ENCODE data around the gene ZNF217.
"Not testable (repeated sequence)": the region's sequence is repeated elsewhere in the genome, so short reads cannot be mapped to it uniquely, and the experiment has no call there.

Gene ZNF217

DNA sequence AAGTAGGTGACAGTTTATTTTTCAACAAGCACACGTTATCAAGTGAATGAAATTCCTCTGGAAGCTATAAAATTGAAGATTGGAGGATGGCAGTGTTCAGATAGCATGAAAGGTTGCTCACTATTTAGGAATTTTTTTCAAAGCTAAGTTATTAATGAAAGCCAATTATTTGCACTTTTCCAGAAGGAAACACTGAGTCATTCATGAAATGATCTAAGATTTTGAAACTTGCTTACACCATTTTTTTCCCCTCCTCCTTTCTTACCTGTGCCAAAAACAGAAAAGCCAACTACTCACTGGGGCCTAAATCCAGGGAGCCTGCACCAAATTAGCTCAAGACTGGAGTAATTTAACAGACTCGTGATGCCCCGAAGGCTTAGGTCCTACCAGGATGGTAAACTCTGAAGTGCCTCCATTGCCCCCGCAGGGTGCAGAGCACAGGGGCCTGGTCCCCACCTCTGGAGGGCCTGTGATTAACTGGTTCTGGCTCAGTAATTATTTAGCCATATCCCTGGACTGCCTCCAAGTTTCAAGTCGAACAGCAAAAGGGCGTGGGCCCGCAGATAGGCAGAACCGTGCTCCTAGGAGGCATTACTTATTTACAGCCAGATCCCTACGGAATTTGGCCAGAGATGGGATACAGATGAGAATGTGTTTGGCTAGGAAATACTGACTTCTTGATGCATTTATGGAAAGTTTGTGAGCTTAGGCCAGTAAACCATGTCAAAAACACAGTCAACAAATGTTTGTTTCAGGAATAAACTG, 28.0 kb upstream of the ZNF217 start:
- DNase-seq: no peak

DNA sequence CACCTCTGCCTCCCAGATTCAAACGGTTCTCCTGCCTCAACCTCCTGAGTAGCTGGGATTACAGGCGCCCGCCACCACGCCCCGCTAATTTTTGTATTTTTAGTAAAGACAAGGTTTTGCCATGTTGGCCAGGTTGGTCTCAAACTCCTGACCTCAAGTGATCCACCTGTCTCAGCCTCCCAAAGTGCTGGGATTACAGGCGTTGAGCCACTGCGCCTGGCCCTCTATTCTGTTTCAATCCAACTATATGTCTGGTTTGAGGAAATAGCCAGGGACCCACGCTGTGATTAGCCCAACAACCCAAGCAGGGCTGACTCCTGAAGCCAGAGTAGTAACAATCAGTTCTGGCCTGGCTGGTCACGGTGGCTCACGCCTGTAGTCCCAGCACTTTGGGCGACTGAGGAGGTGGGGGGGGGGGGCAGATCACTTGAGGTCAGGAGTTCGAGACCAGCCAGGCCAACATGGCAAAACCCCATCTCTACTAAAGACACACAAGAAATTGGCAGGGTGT, 24.9 kb upstream of the ZNF217 start:
- DNase-seq: not testable (repeated sequence)

DNA sequence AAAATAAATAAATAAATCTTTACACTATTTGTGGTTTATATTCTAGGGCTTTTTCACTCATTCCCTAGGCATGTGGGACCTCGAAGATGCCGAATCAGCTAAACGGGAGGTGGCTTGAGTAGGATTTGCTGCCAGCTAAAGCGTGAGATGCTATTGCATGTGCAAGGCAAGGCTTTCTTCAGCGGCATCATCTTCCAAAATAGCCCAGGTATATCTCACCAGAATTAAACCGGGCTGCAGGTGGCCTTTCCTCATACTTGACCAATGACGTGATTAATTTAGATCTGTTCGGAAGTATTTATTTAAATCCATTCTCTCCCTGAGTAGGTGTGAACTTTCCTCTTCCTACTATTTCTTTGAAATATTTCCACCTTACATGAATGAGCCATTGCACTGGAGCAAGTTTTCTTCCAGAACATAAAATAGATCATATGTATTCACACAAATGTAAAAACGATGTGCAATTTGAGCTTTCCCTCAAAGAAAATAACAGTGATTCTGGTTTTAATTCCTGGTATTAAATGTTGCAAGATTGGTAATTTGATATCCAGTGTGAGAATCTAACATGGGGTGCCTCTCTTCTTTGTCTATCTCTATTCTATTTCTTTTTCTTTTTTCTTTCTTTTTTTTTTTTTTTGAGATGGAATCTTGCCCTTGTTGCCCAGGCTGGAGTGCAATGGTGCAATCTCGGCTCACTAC, 24.3 kb upstream of the ZNF217 start:
- no peak for DNase-seq

DNA sequence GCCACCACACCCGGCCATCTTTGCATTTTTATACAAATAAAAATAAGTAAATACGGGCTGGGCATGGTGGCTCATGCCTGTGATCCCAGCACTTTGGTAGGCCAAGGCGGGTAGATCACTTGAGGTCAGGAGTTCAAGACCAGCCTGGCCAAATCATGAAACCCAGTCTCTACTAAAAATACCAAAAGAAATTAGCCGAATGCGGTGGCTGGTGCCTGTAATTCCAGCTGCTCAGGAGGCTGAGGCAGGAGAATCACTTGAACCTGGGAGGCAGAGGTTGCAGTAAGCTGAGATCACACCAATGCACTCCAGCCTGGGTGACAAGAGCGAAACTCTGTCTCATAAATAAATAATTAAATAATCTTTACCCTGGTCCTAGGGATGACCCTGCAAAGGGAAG, 22.9 kb upstream of the ZNF217 start:
- not testable (repeated sequence) for DNase-seq

DNA sequence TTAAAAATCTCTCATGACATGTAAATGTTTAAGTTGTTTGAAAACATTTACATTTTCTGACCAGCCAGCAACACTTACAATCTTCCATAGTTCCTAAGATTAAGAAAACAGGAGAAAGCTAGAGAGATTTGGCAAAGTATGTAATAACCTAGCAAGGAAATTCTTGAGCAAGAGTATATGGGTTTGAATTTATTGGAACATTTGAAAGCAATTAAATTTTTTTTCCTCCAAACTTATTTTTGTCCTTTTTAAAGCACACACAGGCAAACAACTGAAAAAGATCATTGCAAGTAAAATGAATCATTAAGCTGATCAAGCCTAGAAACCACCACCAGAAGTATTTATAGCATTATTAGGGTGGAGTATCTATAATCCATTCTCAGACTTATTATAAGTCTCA, 20.1 kb upstream of the ZNF217 start:
- no peak for DNase-seq

GRCh38 chr20:53612289-53612688, 18.6 kb upstream of the ZNF217 start:
- DNase-seq: not testable (repeated sequence)

- peak; percentile 84 for DNase-seq
Measured at GRCh38 chr20:53611449-53611894, 17.8 kb upstream of the ZNF217 start.

- peak; percentile 67 for DNase-seq
Measured at GRCh38 chr20:53609491-53610445, 16.1 kb upstream of the ZNF217 start.

GRCh38 chr20:53608456-53609452, 15.1 kb upstream of the ZNF217 start:
- peak; percentile 60 for DNase-seq

DNA sequence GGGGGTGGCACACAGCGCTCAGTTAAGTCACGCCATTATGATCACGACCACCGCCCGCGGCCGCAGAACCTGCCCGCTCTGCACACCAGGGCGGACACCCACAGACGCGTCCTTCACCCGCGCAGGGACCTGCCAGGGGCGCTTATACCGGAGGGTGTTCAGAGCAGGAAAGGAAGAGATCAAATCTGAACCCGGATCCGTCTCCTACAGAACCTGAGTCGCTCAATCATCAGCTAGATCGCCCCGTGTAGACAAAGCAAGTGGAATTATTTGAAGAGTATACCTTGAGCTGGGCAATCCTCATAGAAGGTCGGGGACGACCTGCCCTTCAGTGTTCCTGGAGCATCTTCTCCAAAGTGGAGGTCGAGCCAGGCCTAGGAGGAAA, 14.4 kb upstream of the ZNF217 start:
- DNase-seq: no peak

GRCh38 chr20:53606364-53606985, 12.8 kb upstream of the ZNF217 start:
- DNase-seq: no peak

DNA sequence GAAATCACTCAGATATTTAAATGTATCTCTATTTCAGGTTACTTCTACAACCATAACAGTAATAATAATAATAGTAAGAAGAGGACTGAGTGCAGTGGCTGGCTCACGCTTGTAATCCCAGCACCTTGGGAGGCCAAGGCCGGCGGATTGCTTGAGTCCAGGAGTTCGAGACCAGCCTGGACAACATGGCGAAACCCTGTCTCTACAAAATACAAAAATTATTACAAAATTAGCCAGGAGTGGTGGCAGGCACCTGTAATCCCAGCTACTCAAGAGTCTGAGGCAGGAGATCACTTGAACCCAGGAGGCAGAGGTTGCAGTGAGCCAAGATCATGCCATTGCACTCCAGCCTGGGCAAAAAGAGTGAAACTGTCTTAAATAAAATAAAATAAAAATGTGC, 11.8 kb upstream of the ZNF217 start:
- not testable (repeated sequence) for DNase-seq

- DNase-seq: not testable (repeated sequence)
Measured at GRCh38 chr20:53604846-53605245, 11.2 kb upstream of the ZNF217 start.

DNA sequence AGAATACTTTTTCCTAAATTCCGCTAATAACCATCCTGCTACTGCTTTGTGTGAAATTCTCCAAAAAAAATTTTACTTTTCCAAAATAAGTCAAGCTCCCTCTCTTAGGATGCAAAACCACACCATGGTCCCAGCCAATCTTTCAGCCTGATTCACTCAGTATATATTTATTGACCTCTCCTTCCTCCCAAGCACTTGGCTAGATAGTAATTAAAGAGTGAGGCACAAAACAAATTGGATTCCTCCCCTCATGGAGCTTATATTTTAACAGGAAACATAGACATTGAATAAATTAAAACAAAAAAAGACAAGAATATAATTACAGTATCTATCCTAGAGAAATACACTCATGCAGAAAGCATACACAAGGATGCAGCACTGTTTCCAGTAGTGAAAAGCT, 9.0 kb upstream of the ZNF217 start:
- DNase-seq: no peak

DNA sequence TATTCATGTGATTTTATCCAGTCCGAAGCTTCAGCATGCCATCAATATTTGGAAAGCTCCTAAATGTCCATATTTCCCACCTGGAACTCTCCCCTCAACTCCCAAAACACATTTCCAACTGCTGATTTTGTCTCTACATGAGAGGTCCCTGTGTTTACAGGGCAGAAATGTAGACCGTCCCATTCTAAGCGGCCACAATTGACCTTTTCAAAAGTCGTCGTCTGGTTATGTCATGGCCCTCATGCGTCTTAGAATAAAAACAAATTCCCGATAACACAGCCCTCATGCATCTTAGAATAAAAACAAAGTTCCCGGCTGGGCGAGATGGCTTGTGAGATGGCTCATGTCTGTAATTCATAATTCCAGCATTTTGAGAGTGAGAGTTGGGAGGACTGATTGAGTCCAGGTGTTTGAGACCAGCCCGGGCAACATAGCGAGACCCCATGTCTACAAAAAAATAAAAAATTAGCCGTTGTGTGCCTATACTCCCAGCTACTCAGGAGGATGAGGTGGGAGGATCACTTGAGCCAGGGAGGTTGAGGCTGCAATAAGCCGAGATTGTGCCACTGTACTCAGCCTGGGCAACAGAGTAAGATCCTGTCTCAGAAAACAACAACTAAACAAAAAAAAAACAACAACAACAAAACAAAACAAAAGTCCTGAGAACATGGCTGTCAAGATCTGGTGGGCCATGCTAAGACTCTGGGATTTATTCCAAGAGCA, 6.4 kb upstream of the ZNF217 start:
- no peak for DNase-seq

- DNase-seq: no peak
Measured at GRCh38 chr20:53599378-53599777, 5.7 kb upstream of the ZNF217 start.

GRCh38 chr20:53599044-53599362, 5.4 kb upstream of the ZNF217 start:
- no peak for DNase-seq

DNA sequence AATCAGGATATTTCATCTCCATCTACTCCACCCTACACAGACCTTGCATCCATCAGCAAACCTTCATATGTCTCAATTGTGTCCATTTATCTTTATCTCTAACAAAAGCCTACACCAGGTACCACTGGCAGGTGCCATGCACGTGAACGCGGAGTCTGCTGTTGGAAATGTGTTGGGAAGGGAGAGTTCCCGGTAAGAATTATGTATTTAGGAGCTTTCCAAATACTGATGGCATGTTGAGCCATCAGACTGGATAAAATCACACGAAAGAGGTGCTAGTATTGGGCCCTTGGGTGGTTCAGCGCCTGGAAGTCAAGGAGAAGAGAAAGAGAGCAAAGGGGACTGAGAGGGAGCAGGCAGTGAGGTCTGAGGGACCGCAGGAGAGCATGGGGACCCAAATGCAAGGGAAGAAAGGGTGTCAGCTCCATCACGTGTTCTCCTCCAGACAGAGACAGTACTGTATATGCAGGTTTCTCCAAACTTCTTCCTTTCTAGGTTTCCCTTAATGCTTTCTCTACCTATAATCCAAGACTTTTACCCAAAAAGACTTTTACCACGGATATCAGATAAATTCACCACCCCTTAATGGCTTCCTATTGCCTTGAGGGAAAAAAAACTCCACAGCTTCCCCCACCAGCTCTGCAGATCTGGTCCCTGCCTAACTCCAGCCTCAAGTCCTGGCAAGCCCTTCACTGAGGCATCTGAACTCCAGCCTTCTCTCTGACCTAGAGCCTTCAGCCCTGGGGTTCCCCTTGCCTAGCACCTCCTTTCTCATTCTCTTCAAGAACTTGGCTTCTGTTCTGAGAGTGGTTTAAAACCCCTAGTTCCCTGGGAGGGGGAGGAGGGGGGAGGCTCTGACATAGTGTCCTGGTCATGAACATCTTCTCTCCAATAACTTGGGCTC, 4.8 kb upstream of the ZNF217 start:
- DNase-seq: no peak

- DNase-seq: no peak
Measured at GRCh38 chr20:53597521-53598120, 4.0 kb upstream of the ZNF217 start.
